H1 (cell line): ENCODE results near the gene METTL8. TPM values are rescaled to one million over a fixed set of nuclear protein-coding genes. Genes with fewer than 3 reads are reported as not detected.

Experiments used
- CTCF ChIA-PET: fragments of 300-600 bp; sonication (Branson Sonifier 250); formaldehyde crosslinking; loops from one replicate; lab custom pipeline; 2021; ENCODE audit not compliant: partially characterized antibody; lab: Charles Lee
- POLR2A ChIA-PET: fragments of 300-600 bp; sonication (Branson Sonifier 250); formaldehyde crosslinking; loops from one replicate; lab custom pipeline; 2021; ENCODE audit warnings: inconsistent platforms; ENCODE audit not compliant: partially characterized antibody; lab: Charles Lee
- DNase-seq, 2 experiments: peaks; one replicate each; pipeline versions ENCODE4 v3.0.0 to v3.0.0-alpha.2; 2010 to 2022; ENCODE audit warnings: low spot score in 2 of 2, low read depth in 1 of 2, mixed read lengths in 1 of 2
- FAIRE-seq: peaks from 2 replicates; lab custom pipeline; 2011; peaks lifted over from hg19 to GRCh38; lab: Jason Lieb, UNC
- H2AFZ ChIP-seq: 2 replicates; pipeline ENCODE4 v1.8.1; 2012; ENCODE audit warnings: low read length, inconsistent platforms
- H2AK5ac ChIP-seq: 2 replicates; pipeline ENCODE4 v1.6.1; 2013; ENCODE audit warnings: low read depth, low read length
- H2BK120ac ChIP-seq: replicated peaks from 2 replicates; pipeline ENCODE3; 2013; ENCODE audit warnings: low read depth, low read length, inconsistent platforms
- H2BK12ac ChIP-seq: 2 replicates; pipeline ENCODE4 v1.6.1; 2013; ENCODE audit warnings: low read depth, low read length
- H2BK15ac ChIP-seq: 2 replicates; pipeline ENCODE4 v1.6.1; 2013; ENCODE audit warnings: low read length
- H2BK20ac ChIP-seq: 2 replicates; pipeline ENCODE4 v1.6.1; 2013; ENCODE audit warnings: low read length
- H2BK5ac ChIP-seq: 2 replicates; pipeline ENCODE4 v1.6.1; 2013; ENCODE audit warnings: low read depth, low read length
- H3K14ac ChIP-seq: 2 replicates; pipeline ENCODE4 v1.6.1; 2013; ENCODE audit warnings: inconsistent platforms; ENCODE audit not compliant: insufficient read length
- H3K18ac ChIP-seq: 2 replicates; pipeline ENCODE4 v1.6.1; 2013; ENCODE audit warnings: low read length; ENCODE audit errors: extremely low read depth
- H3K23ac ChIP-seq: 2 replicates; pipeline ENCODE4 v1.6.1; 2013; ENCODE audit warnings: inconsistent platforms; ENCODE audit not compliant: insufficient read length
- H3K23me2 ChIP-seq: 2 replicates; pipeline ENCODE4 v1.6.1; 2013; ENCODE audit warnings: low read depth, low read length
- H3K27ac ChIP-seq: 2 replicates; pipeline ENCODE4 v1.6.1; 2011; ENCODE audit warnings: low read depth, low read length, inconsistent platforms
- H3K27me3 ChIP-seq, 4 experiments: replicated peaks in 1 of 4; 1 replicate in 1 of 4; 2 replicates in 3 of 4; pipeline versions ENCODE4 v1.6.1 to v1.8.1; 2011 to 2013; ENCODE audit warnings: low read length in 3 of 4, mild to moderate bottlenecking in 3 of 4, inconsistent platforms in 2 of 4, mixed read lengths in 2 of 4, moderate library complexity in 1 of 4; ENCODE audit not compliant: control insufficient read depth in 3 of 4, insufficient read depth in 3 of 4; ENCODE audit errors: extremely low read depth in 1 of 4
- H3K36me3 ChIP-seq, 4 experiments: 2 replicates each; pipeline versions ENCODE4 v1.6.1 to v1.8.1; 2011 to 2013; ENCODE audit warnings: mild to moderate bottlenecking in 4 of 4, low read length in 3 of 4, moderate library complexity in 2 of 4, control low read depth in 1 of 4, inconsistent platforms in 1 of 4; ENCODE audit not compliant: insufficient read depth in 4 of 4, control insufficient read depth in 2 of 4
- H3K4ac ChIP-seq: replicated peaks from 2 replicates; pipeline ENCODE3; 2013; ENCODE audit warnings: low read length, low read depth, mixed read lengths, inconsistent platforms; ENCODE audit not compliant: insufficient read length
- H3K4me1 ChIP-seq, 4 experiments: replicated peaks in 1 of 4; 1 replicate in 1 of 4; 2 replicates in 3 of 4; pipeline versions ENCODE4 v1.6.1 to v1.8.1; 2011 to 2013; ENCODE audit warnings: low read length in 3 of 4, inconsistent platforms in 2 of 4, mixed read lengths in 1 of 4; ENCODE audit not compliant: insufficient read depth in 4 of 4, control insufficient read depth in 3 of 4
- H3K4me2 ChIP-seq, 2 experiments: 2 replicates each; pipeline versions ENCODE4 v1.6.1 to v1.8.1; 2011 to 2013; ENCODE audit warnings: low read depth in 2 of 2, low read length in 2 of 2, control low read depth in 1 of 2, inconsistent platforms in 1 of 2, mild to moderate bottlenecking in 1 of 2; ENCODE audit not compliant: insufficient read depth in 1 of 2
- H3K4me3 ChIP-seq, 4 experiments: fragments of 200-600, 300-600 bp in 1 of 4; sonication (generic), shearing (Covaris generic), sonication (Bioruptor Twin) in 1 of 4; 2 replicates each; pipeline versions ENCODE4 v1.5.1 to v1.8.1; 2011 to 2016; ENCODE audit warnings: low read length in 4 of 4, low read depth in 3 of 4, control low read depth in 2 of 4, inconsistent platforms in 2 of 4, mild to moderate bottlenecking in 2 of 4, mixed read lengths in 1 of 4, moderate library complexity in 1 of 4; ENCODE audit not compliant: insufficient read depth in 2 of 4; ENCODE audit errors: extremely low read depth in 1 of 4
- H3K56ac ChIP-seq: replicated peaks from 2 replicates; pipeline ENCODE3; 2013; ENCODE audit warnings: low read depth, mild to moderate bottlenecking, mixed read lengths, low read length, inconsistent platforms; ENCODE audit not compliant: insufficient read length
- H3K79me1 ChIP-seq: 2 replicates; pipeline ENCODE4 v1.6.1; 2013; ENCODE audit warnings: low read depth, low read length, control low read depth
- H3K79me2 ChIP-seq, 2 experiments: 2 replicates each; pipeline versions ENCODE4 v1.6.1 to v1.8.1; 2012 to 2013; ENCODE audit warnings: low read length in 2 of 2, mild to moderate bottlenecking in 2 of 2, inconsistent platforms in 1 of 2; ENCODE audit not compliant: insufficient read depth in 2 of 2, control insufficient read depth in 1 of 2
- H3K9ac ChIP-seq, 4 experiments: replicated peaks in 1 of 4; 1 replicate in 1 of 4; 2 replicates in 3 of 4; pipeline versions ENCODE4 v1.6.1 to v1.8.1; 2011 to 2013; ENCODE audit warnings: low read depth in 3 of 4, low read length in 3 of 4, control low read depth in 2 of 4, mild to moderate bottlenecking in 2 of 4, moderate library complexity in 2 of 4, inconsistent platforms in 1 of 4; ENCODE audit errors: extremely low read depth in 1 of 4
- H3K9me3 ChIP-seq, 2 experiments: 2 replicates each; pipeline versions ENCODE4 v1.6.1 to v1.8.1; 2012 to 2013; ENCODE audit warnings: mild to moderate bottlenecking in 2 of 2, moderate library complexity in 2 of 2, control low read depth in 1 of 2, inconsistent platforms in 1 of 2, low read depth in 1 of 2, low read length in 1 of 2, mixed read lengths in 1 of 2; ENCODE audit not compliant: insufficient read depth in 2 of 2
- H4K20me1 ChIP-seq, 2 experiments: replicated peaks in 1 of 2; 2 replicates each; pipeline versions ENCODE3 to v1.8.1; 2011 to 2013; ENCODE audit warnings: inconsistent platforms in 2 of 2, low read length in 2 of 2, mild to moderate bottlenecking in 1 of 2; ENCODE audit not compliant: insufficient read depth in 2 of 2, control insufficient read depth in 1 of 2
- H4K5ac ChIP-seq: 2 replicates; pipeline ENCODE4 v1.6.1; 2013; ENCODE audit warnings: low read length, low read depth, mixed read lengths, inconsistent platforms; ENCODE audit not compliant: insufficient read length
- H4K8ac ChIP-seq: 2 replicates; pipeline ENCODE4 v1.8.0; 2013; ENCODE audit warnings: mild to moderate bottlenecking, moderate library complexity, low read length, inconsistent platforms; ENCODE audit not compliant: insufficient read depth; ENCODE audit errors: extremely low read depth
- H4K91ac ChIP-seq: replicated peaks from 2 replicates; pipeline ENCODE3; 2013; ENCODE audit warnings: low read length, mixed read lengths, inconsistent platforms; ENCODE audit not compliant: insufficient read length
- HDAC2 ChIP-seq, 2 experiments: fragments of 300-600 bp in 1 of 2; sonication (generic) in 1 of 2; IDR thresholded peaks; 2 replicates each; pipeline ENCODE4 v1.6.1; 2011 to 2012; ENCODE audit warnings: low read depth in 2 of 2, low read length in 2 of 2, mild to moderate bottlenecking in 2 of 2, moderate library complexity in 2 of 2, borderline replicate concordance in 1 of 2, inconsistent platforms in 1 of 2
- YY1 ChIP-seq: IDR thresholded peaks from 2 replicates; pipeline ENCODE4 v1.6.1; 2011; ENCODE audit warnings: low read depth, mild to moderate bottlenecking, low read length
- ZNF274 ChIP-seq: IDR thresholded peaks from 2 replicates; pipeline ENCODE4 v1.7.0; 2012; ENCODE audit warnings: low read length, borderline replicate concordance; ENCODE audit errors: extremely low read depth
- WGBS, 2 experiments: shearing (Covaris generic) in 1 of 2; methylation state at CpG; one replicate each; pipeline versions ENCODE4 v1.1.6 to v1.1.7; 2013 to 2015; ENCODE audit warnings: low lambda C conversion rate in 2 of 2, mixed read lengths in 2 of 2, inconsistent platforms in 1 of 2, low coverage in 1 of 2, missing lambda C conversion rate in 1 of 2; ENCODE audit not compliant: insufficient replicate concordance in 2 of 2, insufficient coverage in 1 of 2, insufficient read length in 1 of 2; ENCODE audit errors: extremely low coverage in 1 of 2, missing lambda C conversion rate in 1 of 2; 5-methylcytosine and 5-hydroxymethylcytosine counted together
- polyA plus RNA-seq, 7 experiments: library from polyadenylated mRNA; depleted of rRNA in 3 of 7; stranded (reverse) in 5 of 7; unstranded in 2 of 7; fragments of >200 nt in 5 of 7; fragments of 200-250 nt in 2 of 7; gene quantifications; 1 replicate in 5 of 7; 2 replicates in 1 of 7; 4 replicates in 1 of 7; pipeline versions ENCODE4 v1.2.1 to v1.2.3, GENCODE V29; 2011 to 2013; ENCODE audit warnings: missing spikeins in 2 of 7, mixed read lengths in 2 of 7
- total RNA-seq: library from RNA; stranded (reverse); fragmentation: NEBNext Ultra II Directional; extraction: Animal tissue kit (Norgen Biotek cat#: 25700); gene quantifications from 2 replicates; pipeline ENCODE4 v1.2.1, GENCODE V29; 2021

METTL8 gene
- total and polyA plus RNA-seq, 2 of the 8 experiments (the other 6 are each of a cell fraction or from before 2014, with no cell fraction given) = 17.6 to 79.7 TPM

GRCh38 chr2:171411791-171412483 lies 21.9 kb downstream of the METTL8 start:
- TF ChIP-seq ZNF274 (no peak), HDAC2 (IDR thresholded peaks at IDR 0.05; ENCODE audit: borderline replicate concordance in 1 of 2, low read depth in 2 of 2, low read length in 2 of 2) (no peak), YY1 (peak; percentile 70; the same call in 1 of the 2 replicates)
- no peak overlapping the region for H3K9ac ChIP-seq
- H2BK5ac ChIP-seq = no peak overlapping the region
- no peaks in the 10 kb centered on the region for H3K23me2 ChIP-seq
- POLR2A ChIA-PET = no interaction called here
- H4K91ac ChIP-seq = no peak overlapping the region
- H3K56ac ChIP-seq = no peak overlapping the region
- H3K23ac ChIP-seq = no peak overlapping the region
- H2BK20ac ChIP-seq = no peak overlapping the region; the same call in 1 of the 2 replicates
- no peak for DNase-seq
- no peaks in the 10 kb centered on the region for H3K27me3 ChIP-seq
- H4K5ac ChIP-seq = no peak overlapping the region
- H3K4ac ChIP-seq = no peak overlapping the region
- H3K4me3 ChIP-seq = no peak overlapping the region
- H3K18ac ChIP-seq = no peak overlapping the region
- no peaks in the 10 kb centered on the region for H3K36me3 ChIP-seq
- no peaks in the 10 kb centered on the region for H3K9me3 ChIP-seq
- no peak overlapping the region for H4K8ac ChIP-seq
- H2BK12ac ChIP-seq = peak overlapping the region; percentile 69; the same call in 1 of the 2 replicates
- FAIRE-seq = peak; percentile 58
- H3K14ac ChIP-seq = no peak overlapping the region
- no peak overlapping the region for H2AK5ac ChIP-seq
- H2BK15ac ChIP-seq = no peak overlapping the region
- CTCF ChIA-PET = interaction anchor here (1.3 kb wide), 1 partner anchor 44 kb away, joined by 3 read pairs; no protein-coding TSS in a partner anchor
- H3K4me2 ChIP-seq = no peak overlapping the region
- H3K79me1 ChIP-seq = no peaks in the 10 kb centered on the region
- no peak overlapping the region for H2AFZ ChIP-seq
- peaks cover 0 to 80% of the 10 kb centered on the region in 2 experiments; a peak in 2 of 4 replicates for H3K79me2 ChIP-seq
- WGBS, 2 experiments = 97% methylated on average over 2 of the region's 2 CpGs; no CpG with 5 or more reads in 1 of the 2 experiments
- H3K4me1 ChIP-seq = peaks cover 0 to 15% (median 9%) of the 10 kb centered on the region in 4 experiments; a peak in 6 of 7 replicates
- H2BK120ac ChIP-seq = no peak overlapping the region
- no peak overlapping the region for H3K27ac ChIP-seq
- H4K20me1 ChIP-seq = no peaks in the 10 kb centered on the region
